ENCODE measurements around the gene SBF2.

GRCh38 chr11:10139656-10140055 lies 154.4 kb downstream of the SBF2 start:
- no peak for TF ChIP-seq CTCF (IDR thresholded peaks at IDR 0.05 in 8 of 11, conservative IDR thresholded peaks at IDR 0.05 in 3 of 11)
- TF ChIP-seq POLR2AphosphoS5 (IDR thresholded peaks at IDR 0.05) = no peak

Data from spleen (tissue), 7 donors.